Measurements from ENCODE around the gene LETMD1. TPM values are rescaled to one million over a fixed set of nuclear protein-coding genes. Genes with fewer than 3 reads are reported as not detected.

Gene LETMD1
- total and polyA plus RNA-seq, 2 of the 8 experiments (the other 6 are each of a cell fraction or from before 2014, with no cell fraction given): 39.4 to 65.3 TPM

GRCh38 chr12:51017452-51017851 is 30.7 kb upstream of the LETMD1 start:
- Histone ChIP-seq H2BK12ac (ENCODE audit: low read depth, low read length) (no peak overlapping the region), H3K4me3 (ENCODE audit: extremely low read depth in 1 of 4, insufficient read depth in 2 of 4, low read depth in 3 of 4, low read length in 4 of 4) (no peak overlapping the region), H3K23ac (ENCODE audit: insufficient read length) (no peak overlapping the region), H2AFZ (ENCODE audit: low read length) (no peak overlapping the region), H3K27ac (ENCODE audit: low read depth, low read length) (no peak overlapping the region), H2BK5ac (ENCODE audit: low read depth, low read length) (no peak overlapping the region), H3K36me3 (ENCODE audit: control insufficient read depth in 2 of 4, insufficient read depth in 4 of 4, low read length in 3 of 4) (no peaks in the 10 kb centered on the region), H3K56ac (replicated peaks; ENCODE audit: insufficient read length, low read depth, low read length) (no peak overlapping the region), H4K8ac (ENCODE audit: extremely low read depth, insufficient read depth, low read length) (no peak overlapping the region), H3K79me2 (ENCODE audit: control insufficient read depth in 1 of 2, insufficient read depth in 2 of 2, low read length in 2 of 2) (peaks cover 4 to 82% of the 10 kb centered on the region in 2 experiments), H2BK120ac (replicated peaks; ENCODE audit: low read depth, low read length) (no peak overlapping the region), H4K5ac (ENCODE audit: insufficient read length, low read depth, low read length) (no peak overlapping the region), H3K27me3 (replicated peaks in 1 of 4; ENCODE audit: control insufficient read depth in 3 of 4, extremely low read depth in 1 of 4, insufficient read depth in 3 of 4, low read length in 3 of 4) (no peaks in the 10 kb centered on the region), H3K79me1 (ENCODE audit: low read depth, low read length) (peaks cover 4% of the 10 kb centered on the region; the same call in 1 of the 2 replicates), H3K14ac (ENCODE audit: insufficient read length) (no peak overlapping the region), H2BK20ac (ENCODE audit: low read length) (no peak overlapping the region), H3K23me2 (ENCODE audit: low read depth, low read length) (no peaks in the 10 kb centered on the region), H3K4ac (replicated peaks; ENCODE audit: insufficient read length, low read depth, low read length) (no peak overlapping the region), H3K9me3 (ENCODE audit: insufficient read depth in 2 of 2, low read depth in 1 of 2, low read length in 1 of 2) (no peaks in the 10 kb centered on the region), H3K4me1 (replicated peaks in 1 of 4; ENCODE audit: control insufficient read depth in 3 of 4, insufficient read depth in 4 of 4, low read length in 3 of 4) (no peaks in the 10 kb centered on the region), H2AK5ac (ENCODE audit: low read depth, low read length) (no peak overlapping the region), H3K18ac (ENCODE audit: extremely low read depth, low read length) (no peak overlapping the region), H3K9ac (replicated peaks in 1 of 4; ENCODE audit: extremely low read depth in 1 of 4, low read depth in 3 of 4, low read length in 3 of 4) (no peak overlapping the region), H4K20me1 (replicated peaks in 1 of 2; ENCODE audit: control insufficient read depth in 1 of 2, insufficient read depth in 2 of 2, low read length in 2 of 2) (no peaks in the 10 kb centered on the region), H3K4me2 (ENCODE audit: insufficient read depth in 1 of 2, low read depth in 2 of 2, low read length in 2 of 2) (no peak overlapping the region), H2BK15ac (ENCODE audit: low read length) (no peak overlapping the region), H4K91ac (replicated peaks; ENCODE audit: insufficient read length, low read length) (no peak overlapping the region)
- DNase-seq (ENCODE audit: low read depth in 1 of 2, low spot score in 2 of 2) (no peak), FAIRE-seq (no peak)
- ChIA-PET CTCF (ENCODE audit: partially characterized antibody) (interaction anchor here (1.1 to 1.7 kb wide), 3 partner anchors 11 to 192 kb away, joined by 4 to 6 read pairs (median 5); no protein-coding TSS in a partner anchor), POLR2A (ENCODE audit: partially characterized antibody) (interaction anchor here (0.8 to 1.4 kb wide), 3 partner anchors 8 to 30 kb away, joined by 3 read pairs; no protein-coding TSS in a partner anchor)
- TF ChIP-seq CBX5 (IDR thresholded peaks at IDR 0.05; ENCODE audit: low read depth, low read length) (no peak), TBP (IDR thresholded peaks at IDR 0.05; ENCODE audit: low read depth, low read length) (no peak), SIX5 (IDR thresholded peaks at IDR 0.05; ENCODE audit: low read depth, low read length) (no peak), RBBP5 (IDR thresholded peaks at IDR 0.05; ENCODE audit: borderline replicate concordance, low read depth, low read length) (no peak), TCF12 (IDR thresholded peaks at IDR 0.05; ENCODE audit: low read depth, low read length) (no peak), SUZ12 (IDR thresholded peaks at IDR 0.05; ENCODE audit: low read length) (no peak), GTF2F1 (IDR thresholded peaks at IDR 0.05; ENCODE audit: borderline replicate concordance, low read depth, low read length) (no peak), E2F6 (IDR thresholded peaks at IDR 0.05) (no peak), SIN3A (conservative IDR thresholded peaks at IDR 0.05 in 1 of 2, IDR thresholded peaks at IDR 0.05 in 1 of 2; ENCODE audit: low read depth in 1 of 2, low read length in 2 of 2) (no peak), TAF1 (IDR thresholded peaks at IDR 0.05; ENCODE audit: low read depth, low read length) (no peak), FOSL1 (IDR thresholded peaks at IDR 0.05; ENCODE audit: insufficient read depth, low read depth, low read length) (no peak), KDM5A (IDR thresholded peaks at IDR 0.05; ENCODE audit: low read length) (no peak), MAFK (IDR thresholded peaks at IDR 0.05; ENCODE audit: low read depth, low read length) (no peak), USF2 (IDR thresholded peaks at IDR 0.05; ENCODE audit: low read length) (no peak)
